MV-4-11 (cell line): ENCODE measurements around the gene IL6ST.

Experiments used
- DNase-seq: peaks from one replicate; lab custom pipeline; 2025; lab: John Stamatoyannopoulos, UW

IL6ST gene

GRCh38 chr5:55895346-55895745 lies 99.4 kb downstream of the IL6ST start:
- no peak for DNase-seq

GRCh38 chr5:55894135-55894534 lies 100.6 kb downstream of the IL6ST start:
- DNase-seq = peak; percentile 39

- DNase-seq = no peak
Measured at GRCh38 chr5:55892479-55892878, 102.3 kb downstream of the IL6ST start.

GRCh38 chr5:55888205-55888604 lies 106.6 kb downstream of the IL6ST start:
- no peak for DNase-seq

GRCh38 chr5:55885359-55885758 lies 109.4 kb downstream of the IL6ST start:
- DNase-seq = no peak
